H1 (cell line): Measurements from ENCODE around the gene SLC22A9. TPM values are rescaled to one million over a fixed set of nuclear protein-coding genes. Genes with fewer than 3 reads are reported as not detected.

Experiments used
- CTCF ChIA-PET: fragments of 300-600 bp; sonication (Branson Sonifier 250); formaldehyde crosslinking; loops from one replicate; lab custom pipeline; 2021; ENCODE audit not compliant: partially characterized antibody; lab: Charles Lee
- POLR2A ChIA-PET: fragments of 300-600 bp; sonication (Branson Sonifier 250); formaldehyde crosslinking; loops from one replicate; lab custom pipeline; 2021; ENCODE audit warnings: inconsistent platforms; ENCODE audit not compliant: partially characterized antibody; lab: Charles Lee
- DNase-seq, 2 experiments: peaks; one replicate each; pipeline versions ENCODE4 v3.0.0 to v3.0.0-alpha.2; 2010 to 2022; ENCODE audit warnings: low spot score in 2 of 2, low read depth in 1 of 2, mixed read lengths in 1 of 2
- FAIRE-seq: peaks from 2 replicates; lab custom pipeline; 2011; peaks lifted over from hg19 to GRCh38; lab: Jason Lieb, UNC
- H2AFZ ChIP-seq: 2 replicates; pipeline ENCODE4 v1.8.1; 2012; ENCODE audit warnings: low read length, inconsistent platforms
- H2AK5ac ChIP-seq: 2 replicates; pipeline ENCODE4 v1.6.1; 2013; ENCODE audit warnings: low read depth, low read length
- H2BK120ac ChIP-seq: replicated peaks from 2 replicates; pipeline ENCODE3; 2013; ENCODE audit warnings: low read depth, low read length, inconsistent platforms
- H2BK12ac ChIP-seq: 2 replicates; pipeline ENCODE4 v1.6.1; 2013; ENCODE audit warnings: low read depth, low read length
- H2BK15ac ChIP-seq: 2 replicates; pipeline ENCODE4 v1.6.1; 2013; ENCODE audit warnings: low read length
- H2BK20ac ChIP-seq: 2 replicates; pipeline ENCODE4 v1.6.1; 2013; ENCODE audit warnings: low read length
- H2BK5ac ChIP-seq: 2 replicates; pipeline ENCODE4 v1.6.1; 2013; ENCODE audit warnings: low read depth, low read length
- H3K14ac ChIP-seq: 2 replicates; pipeline ENCODE4 v1.6.1; 2013; ENCODE audit warnings: inconsistent platforms; ENCODE audit not compliant: insufficient read length
- H3K18ac ChIP-seq: 2 replicates; pipeline ENCODE4 v1.6.1; 2013; ENCODE audit warnings: low read length; ENCODE audit errors: extremely low read depth
- H3K23ac ChIP-seq: 2 replicates; pipeline ENCODE4 v1.6.1; 2013; ENCODE audit warnings: inconsistent platforms; ENCODE audit not compliant: insufficient read length
- H3K23me2 ChIP-seq: 2 replicates; pipeline ENCODE4 v1.6.1; 2013; ENCODE audit warnings: low read depth, low read length
- H3K27ac ChIP-seq: 2 replicates; pipeline ENCODE4 v1.6.1; 2011; ENCODE audit warnings: low read depth, low read length, inconsistent platforms
- H3K27me3 ChIP-seq, 4 experiments: replicated peaks in 1 of 4; 1 replicate in 1 of 4; 2 replicates in 3 of 4; pipeline versions ENCODE4 v1.6.1 to v1.8.1; 2011 to 2013; ENCODE audit warnings: low read length in 3 of 4, mild to moderate bottlenecking in 3 of 4, inconsistent platforms in 2 of 4, mixed read lengths in 2 of 4, moderate library complexity in 1 of 4; ENCODE audit not compliant: control insufficient read depth in 3 of 4, insufficient read depth in 3 of 4; ENCODE audit errors: extremely low read depth in 1 of 4
- H3K36me3 ChIP-seq, 4 experiments: 2 replicates each; pipeline versions ENCODE4 v1.6.1 to v1.8.1; 2011 to 2013; ENCODE audit warnings: mild to moderate bottlenecking in 4 of 4, low read length in 3 of 4, moderate library complexity in 2 of 4, control low read depth in 1 of 4, inconsistent platforms in 1 of 4; ENCODE audit not compliant: insufficient read depth in 4 of 4, control insufficient read depth in 2 of 4
- H3K4ac ChIP-seq: replicated peaks from 2 replicates; pipeline ENCODE3; 2013; ENCODE audit warnings: low read length, low read depth, mixed read lengths, inconsistent platforms; ENCODE audit not compliant: insufficient read length
- H3K4me1 ChIP-seq, 4 experiments: replicated peaks in 1 of 4; 1 replicate in 1 of 4; 2 replicates in 3 of 4; pipeline versions ENCODE4 v1.6.1 to v1.8.1; 2011 to 2013; ENCODE audit warnings: low read length in 3 of 4, inconsistent platforms in 2 of 4, mixed read lengths in 1 of 4; ENCODE audit not compliant: insufficient read depth in 4 of 4, control insufficient read depth in 3 of 4
- H3K4me2 ChIP-seq, 2 experiments: 2 replicates each; pipeline versions ENCODE4 v1.6.1 to v1.8.1; 2011 to 2013; ENCODE audit warnings: low read depth in 2 of 2, low read length in 2 of 2, control low read depth in 1 of 2, inconsistent platforms in 1 of 2, mild to moderate bottlenecking in 1 of 2; ENCODE audit not compliant: insufficient read depth in 1 of 2
- H3K4me3 ChIP-seq, 4 experiments: fragments of 200-600, 300-600 bp in 1 of 4; sonication (generic), shearing (Covaris generic), sonication (Bioruptor Twin) in 1 of 4; 2 replicates each; pipeline versions ENCODE4 v1.5.1 to v1.8.1; 2011 to 2016; ENCODE audit warnings: low read length in 4 of 4, low read depth in 3 of 4, control low read depth in 2 of 4, inconsistent platforms in 2 of 4, mild to moderate bottlenecking in 2 of 4, mixed read lengths in 1 of 4, moderate library complexity in 1 of 4; ENCODE audit not compliant: insufficient read depth in 2 of 4; ENCODE audit errors: extremely low read depth in 1 of 4
- H3K56ac ChIP-seq: replicated peaks from 2 replicates; pipeline ENCODE3; 2013; ENCODE audit warnings: low read depth, mild to moderate bottlenecking, mixed read lengths, low read length, inconsistent platforms; ENCODE audit not compliant: insufficient read length
- H3K79me1 ChIP-seq: 2 replicates; pipeline ENCODE4 v1.6.1; 2013; ENCODE audit warnings: low read depth, low read length, control low read depth
- H3K79me2 ChIP-seq, 2 experiments: 2 replicates each; pipeline versions ENCODE4 v1.6.1 to v1.8.1; 2012 to 2013; ENCODE audit warnings: low read length in 2 of 2, mild to moderate bottlenecking in 2 of 2, inconsistent platforms in 1 of 2; ENCODE audit not compliant: insufficient read depth in 2 of 2, control insufficient read depth in 1 of 2
- H3K9ac ChIP-seq, 4 experiments: replicated peaks in 1 of 4; 1 replicate in 1 of 4; 2 replicates in 3 of 4; pipeline versions ENCODE4 v1.6.1 to v1.8.1; 2011 to 2013; ENCODE audit warnings: low read depth in 3 of 4, low read length in 3 of 4, control low read depth in 2 of 4, mild to moderate bottlenecking in 2 of 4, moderate library complexity in 2 of 4, inconsistent platforms in 1 of 4; ENCODE audit errors: extremely low read depth in 1 of 4
- H3K9me3 ChIP-seq, 2 experiments: 2 replicates each; pipeline versions ENCODE4 v1.6.1 to v1.8.1; 2012 to 2013; ENCODE audit warnings: mild to moderate bottlenecking in 2 of 2, moderate library complexity in 2 of 2, control low read depth in 1 of 2, inconsistent platforms in 1 of 2, low read depth in 1 of 2, low read length in 1 of 2, mixed read lengths in 1 of 2; ENCODE audit not compliant: insufficient read depth in 2 of 2
- H4K20me1 ChIP-seq, 2 experiments: replicated peaks in 1 of 2; 2 replicates each; pipeline versions ENCODE3 to v1.8.1; 2011 to 2013; ENCODE audit warnings: inconsistent platforms in 2 of 2, low read length in 2 of 2, mild to moderate bottlenecking in 1 of 2; ENCODE audit not compliant: insufficient read depth in 2 of 2, control insufficient read depth in 1 of 2
- H4K5ac ChIP-seq: 2 replicates; pipeline ENCODE4 v1.6.1; 2013; ENCODE audit warnings: low read length, low read depth, mixed read lengths, inconsistent platforms; ENCODE audit not compliant: insufficient read length
- H4K8ac ChIP-seq: 2 replicates; pipeline ENCODE4 v1.8.0; 2013; ENCODE audit warnings: mild to moderate bottlenecking, moderate library complexity, low read length, inconsistent platforms; ENCODE audit not compliant: insufficient read depth; ENCODE audit errors: extremely low read depth
- H4K91ac ChIP-seq: replicated peaks from 2 replicates; pipeline ENCODE3; 2013; ENCODE audit warnings: low read length, mixed read lengths, inconsistent platforms; ENCODE audit not compliant: insufficient read length
- EP300 ChIP-seq, 2 experiments: IDR thresholded peaks; 1 replicate in 1 of 2; 2 replicates in 1 of 2; pipeline ENCODE4 v1.6.1; 2011 to 2012; ENCODE audit warnings: low read depth in 2 of 2, low read length in 2 of 2, mild to moderate bottlenecking in 2 of 2, borderline replicate concordance in 1 of 2, inconsistent platforms in 1 of 2, moderate library complexity in 1 of 2
- KDM5A ChIP-seq: fragments of 200-600 bp; IDR thresholded peaks from 2 replicates; pipeline ENCODE4 v1.7.1; 2012; ENCODE audit warnings: mild to moderate bottlenecking, low read length, inconsistent platforms, mixed read lengths
- RFX5 ChIP-seq: IDR thresholded peaks from 2 replicates; pipeline ENCODE4 v1.6.1; 2011; ENCODE audit warnings: low read depth, low read length, improper control_type of control experiment, borderline replicate concordance
- SP1 ChIP-seq: IDR thresholded peaks from 2 replicates; pipeline ENCODE4 v1.6.1; 2011; ENCODE audit warnings: low read depth, low read length
- TCF12 ChIP-seq: IDR thresholded peaks from 2 replicates; pipeline ENCODE4 v1.6.1; 2011; ENCODE audit warnings: low read depth, mild to moderate bottlenecking, low read length
- WGBS, 2 experiments: shearing (Covaris generic) in 1 of 2; methylation state at CpG; one replicate each; pipeline versions ENCODE4 v1.1.6 to v1.1.7; 2013 to 2015; ENCODE audit warnings: low lambda C conversion rate in 2 of 2, mixed read lengths in 2 of 2, inconsistent platforms in 1 of 2, low coverage in 1 of 2, missing lambda C conversion rate in 1 of 2; ENCODE audit not compliant: insufficient replicate concordance in 2 of 2, insufficient coverage in 1 of 2, insufficient read length in 1 of 2; ENCODE audit errors: extremely low coverage in 1 of 2, missing lambda C conversion rate in 1 of 2; 5-methylcytosine and 5-hydroxymethylcytosine counted together
- polyA plus RNA-seq, 7 experiments: library from polyadenylated mRNA; depleted of rRNA in 3 of 7; stranded (reverse) in 5 of 7; unstranded in 2 of 7; fragments of >200 nt in 5 of 7; fragments of 200-250 nt in 2 of 7; gene quantifications; 1 replicate in 5 of 7; 2 replicates in 1 of 7; 4 replicates in 1 of 7; pipeline versions ENCODE4 v1.2.1 to v1.2.3, GENCODE V29; 2011 to 2013; ENCODE audit warnings: missing spikeins in 2 of 7, mixed read lengths in 2 of 7
- total RNA-seq: library from RNA; stranded (reverse); fragmentation: NEBNext Ultra II Directional; extraction: Animal tissue kit (Norgen Biotek cat#: 25700); gene quantifications from 2 replicates; pipeline ENCODE4 v1.2.1, GENCODE V29; 2021

SLC22A9 gene
- total and polyA plus RNA-seq, 2 of the 8 experiments (the other 6 are each of a cell fraction or from before 2014, with no cell fraction given): not detected

GRCh38 chr11:63369971-63370588 is 495 bp downstream of the SLC22A9 start:
- H2BK120ac ChIP-seq: no peak overlapping the region
- H2BK20ac ChIP-seq: no peak overlapping the region
- no peak overlapping the region for H2BK15ac ChIP-seq
- no peak for DNase-seq
- H3K56ac ChIP-seq: no peak overlapping the region
- H3K4me2 ChIP-seq: no peak overlapping the region
- H3K9ac ChIP-seq: no peak overlapping the region
- H2BK12ac ChIP-seq: no peak overlapping the region
- no peak for TF ChIP-seq TCF12
- TF ChIP-seq KDM5A: no peak
- TF ChIP-seq EP300 (IDR thresholded peaks at IDR 0.05; ENCODE audit: borderline replicate concordance in 1 of 2, low read depth in 2 of 2, low read length in 2 of 2): no peak
- no peak for TF ChIP-seq SP1
- TF ChIP-seq RFX5: no peak
- H3K23ac ChIP-seq: no peak overlapping the region
- no peaks in the 10 kb centered on the region for H3K27me3 ChIP-seq
- no peak overlapping the region for H4K5ac ChIP-seq
- no peak overlapping the region for H3K4ac ChIP-seq
- H3K9me3 ChIP-seq: no peaks in the 10 kb centered on the region
- 87% methylated on average over 7 of the region's 7 CpGs; no CpG with 5 or more reads in 1 of the 2 experiments for WGBS, 2 experiments
- no peaks in the 10 kb centered on the region for H3K36me3 ChIP-seq
- no peak overlapping the region for H3K4me3 ChIP-seq
- H4K20me1 ChIP-seq: no peaks in the 10 kb centered on the region
- no peak overlapping the region for H3K27ac ChIP-seq
- H4K8ac ChIP-seq: no peak overlapping the region
- H2BK5ac ChIP-seq: no peak overlapping the region
- no peak overlapping the region; the same call in 1 of the 2 replicates for H2AK5ac ChIP-seq
- no peaks in the 10 kb centered on the region for H3K4me1 ChIP-seq
- no peak overlapping the region for H3K14ac ChIP-seq
- FAIRE-seq: no peak
- CTCF ChIA-PET: no interaction called here
- no peaks in the 10 kb centered on the region for H3K79me2 ChIP-seq
- no peak overlapping the region for H4K91ac ChIP-seq
- no peak overlapping the region for H2AFZ ChIP-seq
- H3K23me2 ChIP-seq: no peaks in the 10 kb centered on the region
- POLR2A ChIA-PET: no interaction called here
- no peaks in the 10 kb centered on the region for H3K79me1 ChIP-seq
- no peak overlapping the region for H3K18ac ChIP-seq
